ELF-1 (cell line): ENCODE measurements around the gene DGKH.
"Not testable (repeated sequence)": the region's sequence is repeated elsewhere in the genome, so short reads cannot be mapped to it uniquely, and the experiment has no call there.

Experiments
- DNase-seq: peaks from one replicate; pipeline ENCODE4 v3.0.0-alpha.2; 2016; ENCODE audit warnings: low read depth, low spot score

DGKH gene

DNA sequence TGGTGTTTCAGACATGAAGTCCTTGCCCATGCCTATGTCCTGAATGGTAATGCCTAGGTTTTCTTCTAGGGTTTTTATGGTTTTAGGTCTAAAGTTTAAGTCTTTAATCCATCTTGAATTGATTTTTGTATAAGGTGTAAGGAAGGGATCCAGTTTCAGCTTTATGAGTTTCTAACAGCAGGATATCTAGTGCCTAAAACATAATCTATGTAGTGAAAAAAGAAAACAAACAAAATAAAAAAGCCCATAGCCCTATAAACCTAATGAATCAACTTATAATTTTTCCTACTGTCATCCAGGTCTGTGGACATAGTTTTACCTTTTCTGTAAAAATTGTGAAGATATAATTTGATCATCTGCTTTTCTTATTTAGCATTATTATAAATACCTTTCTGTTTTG is 115.5 kb downstream of the DGKH start:
- DNase-seq, result not testable (repeated sequence)

GRCh38 chr13:42164557-42165125 is 116.2 kb downstream of the DGKH start:
- DNase-seq, result no peak

- no peak for DNase-seq
These were observed 120.0 kb downstream of the DGKH start for GRCh38 chr13:42168496-42168895.

DNA sequence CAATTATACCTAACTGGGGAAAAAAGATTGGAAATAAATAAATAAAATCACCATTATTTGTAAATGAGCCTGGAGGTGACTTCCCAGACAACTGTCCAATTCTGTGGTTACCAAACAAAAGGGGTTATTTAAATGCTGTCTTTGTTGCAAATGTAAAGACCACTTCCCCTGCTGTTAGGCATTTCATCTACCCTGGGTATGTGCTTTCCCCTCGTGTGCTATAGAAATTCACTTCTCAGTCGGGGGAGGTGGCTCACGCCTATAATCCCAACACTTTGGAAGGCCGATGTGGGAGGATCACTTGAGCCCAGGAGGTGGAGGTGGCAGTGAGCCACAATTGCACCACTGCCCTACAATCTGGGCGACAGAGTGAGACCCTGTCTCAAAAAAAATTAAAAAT is 121.6 kb downstream of the DGKH start:
- peak; percentile 63 for DNase-seq

GRCh38 chr13:42173789-42174343 is 125.4 kb downstream of the DGKH start:
- DNase-seq, result no peak

DNA sequence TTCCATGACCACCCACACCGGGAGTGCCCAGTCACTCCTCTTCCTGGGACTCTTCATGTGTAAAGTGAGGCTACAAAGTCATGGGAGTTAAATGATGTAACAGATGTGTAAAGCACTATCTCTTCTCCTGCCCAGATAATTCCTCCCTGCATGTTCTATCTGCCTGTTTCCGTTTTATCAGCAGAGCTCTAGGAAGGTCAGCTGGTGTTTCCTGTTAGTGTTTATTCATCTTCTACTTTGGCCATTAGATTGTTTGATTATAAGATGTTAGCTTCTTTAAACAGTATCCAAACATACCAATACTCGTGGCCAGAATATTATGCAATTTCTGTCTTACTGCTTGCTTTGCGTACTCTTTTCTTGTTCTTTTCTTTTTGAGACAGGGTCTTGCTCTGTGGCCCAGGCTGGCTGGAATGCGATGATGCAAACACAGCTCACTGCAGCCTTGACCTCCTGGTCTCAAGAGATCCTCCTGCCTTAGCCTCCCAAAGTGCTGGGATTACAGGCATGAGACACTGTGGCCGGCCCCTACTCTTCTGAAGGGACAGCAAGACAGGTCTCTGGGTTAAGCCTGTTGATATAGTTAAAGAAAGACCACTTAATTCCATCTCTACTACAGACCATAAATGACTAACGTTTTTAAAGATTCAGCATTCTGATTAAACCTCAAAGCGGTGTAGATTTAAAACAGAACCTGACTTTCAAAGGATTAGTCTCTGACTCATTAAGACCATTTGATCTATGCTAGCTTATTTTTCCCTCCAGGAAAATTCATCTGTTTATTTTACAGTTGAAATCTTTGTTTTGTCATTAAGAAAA is 126.1 kb downstream of the DGKH start:
- DNase-seq, result peak; percentile 50

- DNase-seq, result no peak
These were observed 127.8 kb downstream of the DGKH start for GRCh38 chr13:42176294-42176693.

DNA sequence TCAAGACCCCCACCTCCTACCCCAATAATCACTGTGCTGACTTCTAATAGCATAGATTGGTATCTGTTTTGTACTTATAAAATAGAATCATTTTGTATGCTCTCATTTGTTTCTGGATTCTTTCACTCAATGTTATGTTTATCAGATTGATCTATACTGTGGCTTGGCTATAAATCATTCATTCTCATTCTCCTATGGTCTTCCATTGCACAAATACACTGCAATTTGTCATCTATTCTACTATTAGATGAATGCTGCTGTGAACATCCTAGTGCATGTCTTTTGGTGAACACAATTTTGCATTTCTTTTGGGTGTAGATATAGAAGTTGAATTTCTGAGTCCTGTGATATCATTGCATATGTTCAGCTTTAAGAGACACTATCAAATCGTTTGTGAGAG is 128.7 kb downstream of the DGKH start:
- DNase-seq, result no peak

DNA sequence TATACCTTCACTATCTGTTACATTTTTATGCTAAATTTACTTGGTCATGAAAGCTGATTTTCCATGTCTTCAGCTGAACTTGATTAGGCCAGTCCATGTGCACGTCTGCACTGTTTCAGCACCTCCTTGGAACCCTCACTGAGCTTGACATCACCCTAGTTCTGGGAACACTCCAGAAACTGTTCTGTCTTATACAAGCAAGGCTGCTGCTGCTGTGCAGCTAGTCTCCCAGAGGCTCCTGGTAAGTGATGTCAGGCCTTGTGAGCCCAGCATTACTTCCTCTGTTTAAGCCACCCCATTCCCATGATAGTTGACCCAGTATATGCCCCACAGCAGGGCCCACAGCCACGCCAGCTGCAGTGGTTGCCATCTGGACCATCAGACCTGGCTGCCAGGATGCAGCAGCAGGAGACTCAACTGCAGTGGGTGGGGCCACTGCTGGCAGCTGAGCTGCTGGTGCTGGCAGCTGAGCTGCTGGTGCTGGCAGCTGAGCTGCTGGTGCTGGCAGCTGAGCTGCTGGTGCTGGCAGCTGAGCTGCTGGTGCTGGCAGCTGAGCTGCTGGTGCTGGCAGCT is 133.0 kb downstream of the DGKH start:
- no peak for DNase-seq

- no peak for DNase-seq
These were observed 140.6 kb downstream of the DGKH start for GRCh38 chr13:42189061-42189460.

GRCh38 chr13:42190529-42190928 is 142.1 kb downstream of the DGKH start:
- DNase-seq, result no peak

DNA sequence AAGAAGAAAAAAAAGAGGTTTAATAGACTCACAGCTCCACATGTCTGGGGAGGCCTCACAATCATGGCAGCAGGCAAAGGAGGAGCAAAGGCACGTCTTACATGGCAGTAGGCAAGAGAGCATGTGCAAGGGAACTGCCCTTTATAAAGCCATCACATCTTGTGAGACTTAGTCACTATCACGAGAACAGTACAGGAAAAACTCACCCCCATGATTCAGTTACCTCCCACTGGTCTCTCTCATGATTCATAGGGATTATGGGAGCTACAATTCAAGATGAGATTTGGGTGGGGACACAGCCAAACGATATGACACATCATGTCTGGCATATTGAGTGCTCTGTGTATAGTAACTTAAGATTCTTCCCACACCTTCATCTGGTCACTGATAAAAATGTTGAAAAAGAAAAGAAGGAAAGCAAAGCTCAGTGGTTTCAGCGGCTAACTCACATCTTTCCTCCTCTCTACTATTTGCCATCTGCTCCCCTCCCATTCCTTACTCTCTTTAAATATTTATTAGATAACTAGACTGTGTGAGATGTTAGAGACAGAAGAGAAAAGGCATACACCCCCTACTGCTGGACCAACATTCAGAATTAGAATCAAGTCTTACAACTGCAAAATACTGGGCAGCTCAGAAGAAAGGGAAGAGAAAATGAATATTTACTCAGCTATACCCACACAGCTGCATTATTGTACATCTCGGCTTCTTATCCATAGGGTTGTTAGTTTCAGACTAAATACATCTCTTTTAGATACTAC is 163.4 kb downstream of the DGKH start:
- DNase-seq, result no peak

GRCh38 chr13:42214446-42214845 is 166.0 kb downstream of the DGKH start:
- DNase-seq, result no peak

DNA sequence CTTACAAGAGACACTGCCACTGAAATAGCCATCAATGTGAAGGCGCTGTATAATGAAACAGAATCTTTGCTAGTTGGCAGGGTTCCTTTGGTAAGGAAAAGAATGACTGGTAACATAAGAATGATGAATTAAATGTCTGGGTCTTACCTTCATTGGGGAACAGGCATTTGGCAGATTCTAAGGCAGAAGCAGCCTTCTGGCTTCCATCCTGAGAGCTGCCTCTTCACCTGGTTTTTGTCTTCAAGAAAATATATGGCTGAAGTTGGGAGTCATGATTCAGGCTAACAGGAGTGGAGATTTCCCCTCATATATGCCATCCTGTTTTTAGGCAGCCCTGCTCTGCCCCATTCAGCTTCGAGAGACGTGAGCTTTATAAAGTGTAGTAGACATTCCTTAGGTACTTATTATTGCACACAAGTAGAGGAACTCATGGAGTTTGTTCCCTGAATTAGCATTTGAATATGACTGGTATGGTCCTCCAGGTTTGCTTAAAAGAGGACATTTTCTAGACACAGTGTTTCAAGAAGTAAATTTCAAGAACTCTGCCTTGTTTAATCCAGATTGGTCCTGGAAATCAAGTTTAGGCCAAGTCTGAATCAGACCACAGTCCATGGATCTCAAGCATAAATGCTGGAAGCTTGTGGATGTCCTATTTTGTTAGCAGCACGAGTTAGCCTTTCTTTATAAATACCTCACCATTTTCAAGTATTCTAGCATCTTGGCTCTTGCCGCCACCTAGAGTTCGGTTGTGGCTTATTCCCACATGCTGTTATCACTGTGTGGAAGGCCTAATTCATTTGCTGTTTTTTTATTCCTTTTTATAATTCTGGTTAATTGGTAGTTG is 167.4 kb downstream of the DGKH start:
- DNase-seq, result peak; percentile 25

DNA sequence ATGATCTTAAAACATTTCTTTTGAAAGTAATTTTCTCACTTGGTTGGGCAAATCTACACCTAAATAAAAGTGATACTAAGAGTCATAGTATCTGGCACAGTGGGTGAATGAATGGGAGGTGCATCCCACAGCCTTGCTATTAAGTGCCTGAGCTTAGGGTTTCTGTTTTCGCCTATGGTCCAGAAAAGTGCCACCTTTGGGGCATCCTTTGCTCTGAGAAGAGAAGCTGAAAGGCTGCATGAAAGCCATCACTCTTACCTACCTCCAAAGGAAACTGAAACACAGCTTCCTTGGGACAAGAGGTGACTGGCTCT is 167.9 kb downstream of the DGKH start:
- no peak for DNase-seq

GRCh38 chr13:42218576-42218975 is 170.1 kb downstream of the DGKH start:
- no peak for DNase-seq

- DNase-seq, result no peak
These were observed 170.6 kb downstream of the DGKH start for GRCh38 chr13:42219051-42219450.

- DNase-seq, result no peak
These were observed 171.4 kb downstream of the DGKH start for GRCh38 chr13:42219876-42220275.

GRCh38 chr13:42221121-42221765 is 172.8 kb downstream of the DGKH start:
- no peak for DNase-seq

- no peak for DNase-seq
These were observed 175.2 kb downstream of the DGKH start for GRCh38 chr13:42223681-42224080.

- no peak for DNase-seq
These were observed 176.6 kb downstream of the DGKH start for GRCh38 chr13:42225051-42225450.
